HG03175 (cell line): ENCODE results near the gene ADORA2B.

Experiments
- ATAC-seq: cut with Tn5 transposase; IDR thresholded peaks from one replicate; pipeline ENCODE4 v1.9.1; 2021; ENCODE audit warnings: mild to moderate bottlenecking, moderate library complexity; ENCODE audit not compliant: unreplicated experiment

ADORA2B gene

GRCh38 chr17:15952916-15953790 is 8.2 kb downstream of the ADORA2B start:
- no peak for ATAC-seq

GRCh38 chr17:15954222-15954621 is 9.3 kb downstream of the ADORA2B start:
- no peak for ATAC-seq

- ATAC-seq = no peak
Measured at GRCh38 chr17:15955793-15956541, 11.0 kb downstream of the ADORA2B start.

- ATAC-seq = no peak
Measured at GRCh38 chr17:15957206-15957605, 12.3 kb downstream of the ADORA2B start.

GRCh38 chr17:15957608-15958307 is 12.8 kb downstream of the ADORA2B start:
- no peak for ATAC-seq

GRCh38 chr17:15958484-15958854 is 13.5 kb downstream of the ADORA2B start:
- no peak for ATAC-seq

GRCh38 chr17:15963670-15964110 is 18.8 kb downstream of the ADORA2B start:
- no peak for ATAC-seq

GRCh38 chr17:15965528-15965927 is 20.6 kb downstream of the ADORA2B start:
- no peak for ATAC-seq

- ATAC-seq = no peak
Measured at GRCh38 chr17:15966183-15966878, 21.4 kb downstream of the ADORA2B start.

GRCh38 chr17:15966879-15967248 is 21.9 kb downstream of the ADORA2B start:
- no peak for ATAC-seq

GRCh38 chr17:15967706-15968399 is 22.9 kb downstream of the ADORA2B start:
- no peak for ATAC-seq

- ATAC-seq = no peak
Measured at GRCh38 chr17:15969463-15969862, 24.5 kb downstream of the ADORA2B start.

- no peak for ATAC-seq
Measured at GRCh38 chr17:15970500-15970899, 25.6 kb downstream of the ADORA2B start.

- no peak for ATAC-seq
Measured at GRCh38 chr17:15971098-15971678, 26.3 kb downstream of the ADORA2B start.

- ATAC-seq = no peak
Measured at GRCh38 chr17:15971882-15972281, 27.0 kb downstream of the ADORA2B start.

GRCh38 chr17:15972497-15972951 is 27.6 kb downstream of the ADORA2B start:
- ATAC-seq = no peak

- ATAC-seq = no peak
Measured at GRCh38 chr17:15973016-15973415, 28.1 kb downstream of the ADORA2B start.

- ATAC-seq = no peak
Measured at GRCh38 chr17:15973834-15974233, 28.9 kb downstream of the ADORA2B start.

GRCh38 chr17:15977894-15978293 is 33.0 kb downstream of the ADORA2B start:
- ATAC-seq = no peak

- no peak for ATAC-seq
Measured at GRCh38 chr17:15978606-15979005, 33.7 kb downstream of the ADORA2B start.
